HCT116 (cell line): Measurements from ENCODE around the gene MAP3K5.

ENCODE experiments used
- ELF1 ChIP-seq: IDR thresholded peaks from 2 replicates; pipeline ENCODE4 v1.6.1; 2012; ENCODE audit warnings: low read depth, borderline replicate concordance
- POLR2AphosphoS5 ChIP-seq: IDR thresholded peaks from 2 replicates; pipeline ENCODE4 v1.6.1; 2011; ENCODE audit warnings: mild to moderate bottlenecking, low read depth, low read length, moderate library complexity
- REST ChIP-seq: IDR thresholded peaks from 2 replicates; pipeline ENCODE4 v1.6.1; 2012; ENCODE audit warnings: low read depth

DNA sequence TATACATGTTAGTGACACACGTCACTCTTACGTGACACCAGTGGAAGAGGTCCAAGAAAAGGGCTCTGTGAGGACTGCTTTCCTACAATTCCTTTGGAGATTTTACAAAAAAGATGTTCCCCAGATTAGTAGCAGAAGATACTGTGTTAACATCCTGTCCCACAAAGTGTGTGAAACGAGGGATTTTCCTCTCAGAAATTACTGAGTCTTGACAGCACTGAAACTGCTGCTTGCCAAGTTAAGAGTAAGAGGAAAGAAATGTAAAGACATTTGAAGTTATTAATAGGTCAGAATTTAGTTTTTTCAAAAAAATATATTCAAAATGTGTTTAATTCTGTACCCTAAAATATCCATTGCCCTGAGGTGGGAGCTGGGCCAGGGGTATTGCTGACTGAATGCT, 183.3 kb downstream of the MAP3K5 start:
- TF ChIP-seq POLR2AphosphoS5 (no peak), ELF1 (no peak), REST (no peak)
